ENCODE measurements around the gene TEX12. TPM values are rescaled to one million over a fixed set of nuclear protein-coding genes. Genes with fewer than 3 reads are reported as not detected.
A peak's percentile ranks its signal among the peaks of the same experiment; 100 is the strongest.

The TEX12 gene
- total RNA-seq, 2 donors from 2014 or later, result 0.42 TPM; not detected in 1

DNA sequence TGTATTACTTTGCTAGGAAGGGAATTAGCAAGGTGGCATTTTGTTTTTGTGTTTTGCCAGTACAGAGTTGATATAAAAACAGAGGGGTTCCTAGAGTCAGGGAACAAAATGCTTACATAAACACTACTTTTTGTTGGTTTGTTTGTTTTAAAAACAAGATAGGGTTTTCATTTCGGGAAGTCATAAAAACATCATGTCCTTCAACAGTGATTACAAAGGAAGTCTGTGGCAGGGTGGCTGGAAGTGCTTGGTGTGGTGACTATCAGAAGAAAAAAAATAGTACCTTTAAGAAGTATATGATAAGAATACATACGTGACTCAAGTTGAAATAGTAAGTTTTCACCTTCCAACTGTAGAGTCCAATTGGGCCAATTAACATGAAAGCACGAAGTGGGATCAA lies 2.1 kb upstream of the TEX12 start:
- Histone ChIP-seq H3K4me3 (no peak overlapping the region), H3K9ac (ENCODE audit: low read depth in 2 of 2, low read length in 2 of 2) (no peak overlapping the region), H3K36me3 (no peaks in the 10 kb centered on the region), H3K4me1 (peaks cover 7% of the 10 kb centered on the region), H3K27ac (peak overlapping the region; percentile 79), H3K27me3 (no peaks in the 10 kb centered on the region), H3K9me3 (no peaks in the 10 kb centered on the region)
- intact Hi-C loops (cut with DNase I), result no loop called here
- TF ChIP-seq CTCF (IDR thresholded peaks at IDR 0.05), result no peak
- DNase-seq, result no peak

DNA sequence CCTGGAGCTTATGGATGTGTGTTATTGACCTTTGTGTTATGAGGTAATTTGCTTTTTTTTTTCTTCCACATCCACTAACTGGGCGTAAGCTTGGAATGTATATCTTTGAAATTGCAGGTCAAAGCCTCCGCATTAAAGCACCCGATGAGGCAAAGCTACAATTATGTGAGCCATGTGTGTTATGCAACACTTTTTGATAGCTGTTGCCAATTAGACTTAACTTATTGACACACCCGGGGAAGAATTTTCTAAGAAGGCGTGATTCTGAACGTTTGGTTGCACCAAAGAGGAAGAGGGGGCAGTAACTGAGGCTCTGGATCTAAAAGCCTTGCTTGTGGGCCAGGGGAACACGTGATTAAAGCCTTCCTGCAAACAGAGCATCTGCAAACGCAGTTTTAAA lies 610 bp upstream of the TEX12 start:
- H3K9ac ChIP-seq (ENCODE audit: low read depth in 2 of 2, low read length in 2 of 2), result peak overlapping the region in 1 of 2 donors; percentile 2
- intact Hi-C loops (cut with DNase I), result no loop called here
- DNase-seq, result peak; percentile 62
- H3K9me3 ChIP-seq, result no peaks in the 10 kb centered on the region
- TF ChIP-seq CTCF (IDR thresholded peaks at IDR 0.05), result no peak
- no peaks in the 10 kb centered on the region for H3K27me3 ChIP-seq
- no peak overlapping the region for H3K4me3 ChIP-seq
- peaks cover 7% of the 10 kb centered on the region for H3K4me1 ChIP-seq
- H3K27ac ChIP-seq, result peak overlapping the region; percentile 34
- no peaks in the 10 kb centered on the region for H3K36me3 ChIP-seq

- H3K27me3 ChIP-seq, result no peaks in the 10 kb centered on the region
- H3K4me3 ChIP-seq, result no peak overlapping the region
- TF ChIP-seq CTCF (IDR thresholded peaks at IDR 0.05), result no peak
- no peaks in the 10 kb centered on the region for H3K4me1 ChIP-seq
- H3K27ac ChIP-seq, result no peak overlapping the region
- H3K36me3 ChIP-seq, result no peaks in the 10 kb centered on the region
- no peaks in the 10 kb centered on the region for H3K9me3 ChIP-seq
- DNase-seq, result no peak
- H3K9ac ChIP-seq (ENCODE audit: low read depth in 2 of 2, low read length in 2 of 2), result no peak overlapping the region
- intact Hi-C loops (cut with DNase I), result no loop called here
Measured at GRCh38 chr11:112172362-112172994, 5.3 kb downstream of the TEX12 start.

DNA sequence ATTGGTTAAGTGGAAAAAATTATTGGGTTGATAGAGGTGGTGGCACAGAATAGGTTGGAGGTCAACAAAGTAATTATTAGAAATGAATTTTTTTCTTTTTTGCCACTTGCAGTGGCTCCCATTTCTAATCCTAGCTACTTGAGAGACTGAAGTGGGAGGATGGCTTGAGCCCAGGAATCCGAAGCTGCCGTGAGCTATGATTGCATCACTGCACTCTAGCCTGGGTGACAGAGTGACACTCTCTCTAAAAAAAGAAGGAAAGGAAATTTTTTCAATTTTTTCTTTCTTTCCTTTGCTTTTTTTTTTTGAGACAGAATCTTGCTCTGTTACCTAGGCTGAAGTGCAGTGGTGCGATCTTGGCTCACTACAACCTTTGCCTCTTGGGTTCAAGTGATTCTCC lies 6.0 kb downstream of the TEX12 start:
- no peaks in the 10 kb centered on the region for H3K4me1 ChIP-seq
- H3K9ac ChIP-seq (ENCODE audit: low read depth in 2 of 2, low read length in 2 of 2), result no peak overlapping the region
- no peaks in the 10 kb centered on the region for H3K9me3 ChIP-seq
- no peak overlapping the region for H3K4me3 ChIP-seq
- no peaks in the 10 kb centered on the region for H3K36me3 ChIP-seq
- TF ChIP-seq CTCF (IDR thresholded peaks at IDR 0.05), result no peak
- DNase-seq, result no peak
- H3K27ac ChIP-seq, result no peak overlapping the region
- no peaks in the 10 kb centered on the region for H3K27me3 ChIP-seq
- intact Hi-C loops (cut with DNase I), result no loop called here

DNA sequence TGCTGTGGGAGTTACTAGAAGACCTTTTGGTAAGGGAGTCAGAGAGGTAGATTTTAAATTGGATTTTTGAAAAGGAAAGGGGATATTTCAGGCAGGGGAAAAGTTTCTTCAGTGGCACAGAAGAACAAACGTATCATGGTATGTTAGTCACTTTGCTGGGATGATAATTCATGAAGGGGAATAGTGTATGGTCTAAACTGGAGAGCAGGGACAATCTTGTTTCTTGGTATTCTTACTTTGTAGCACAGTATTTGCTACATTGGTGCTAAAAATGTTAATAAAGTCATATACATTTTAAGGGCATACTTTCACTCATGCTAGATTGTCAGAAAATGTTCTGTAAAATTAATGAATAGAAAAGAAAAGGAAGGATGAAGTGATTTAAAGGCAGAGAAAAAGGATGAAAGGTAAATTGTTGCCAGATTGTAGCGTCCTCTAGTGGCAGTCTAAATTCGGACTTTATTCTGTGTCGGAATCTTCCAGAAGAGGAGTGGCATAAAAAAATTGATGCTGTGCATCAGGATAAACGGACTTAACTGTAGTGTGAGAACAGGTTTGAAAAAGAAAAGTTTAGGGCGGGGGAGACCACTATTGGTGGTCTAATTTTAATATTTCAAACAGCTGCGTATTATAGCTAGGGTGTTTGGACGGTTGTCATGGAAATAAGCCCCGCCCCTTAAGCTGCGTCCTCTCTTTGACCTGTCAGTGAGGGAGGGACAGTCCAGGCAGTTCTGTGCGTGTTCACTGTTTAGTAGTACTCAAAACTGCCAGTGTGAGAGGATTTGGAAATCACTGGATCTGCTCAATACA lies 7.8 kb downstream of the TEX12 start, which contains the start of gene BCO2:
TSS of gene BCO2 (plus strand) at position 724 of the 810 bp plus-strand sequence. CDS start 90 bp downstream, outside the sequence.
- Histone ChIP-seq H3K36me3 (no peaks in the 10 kb centered on the region), H3K4me3 (peak within 1 kb of the TSS; percentile 12), H3K9ac (ENCODE audit: low read depth in 2 of 2, low read length in 2 of 2) (peak within 1 kb of the TSS in 1 of 2 donors; percentile 23), H3K9me3 (no peaks in the 10 kb centered on the region), H3K4me1 (no peaks in the 10 kb centered on the region), H3K27me3 (no peaks in the 10 kb centered on the region), H3K27ac (no peak within 1 kb of the TSS)
- peak; percentile 92 for DNase-seq
- TF ChIP-seq CTCF (IDR thresholded peaks at IDR 0.05), result peak; percentile 86
- intact Hi-C loops (cut with DNase I), result loop anchor here (2.0 kb wide), 1 partner anchor 62 kb away; no protein-coding TSS in a partner anchor

Data from colonic mucosa (tissue), 4 donors.